K562 (cell line): ENCODE measurements around the gene HACE1. TPM values are rescaled to one million over a fixed set of nuclear protein-coding genes. Genes with fewer than 3 reads are reported as not detected.

ENCODE experiments used
- ATAC-seq: fragments of 200-7000 bp; cut with Tn5 transposase; 3 replicates; pipeline ENCODE4 v1.9.1; 2020; ENCODE audit warnings: moderate library complexity
- BruUV-seq: library from RNA; stranded (reverse); fragments of 400-500 nt; replicated peaks from 2 replicates; lab custom pipeline; 2021; lab: Mats Ljungman, UMichigan
- CTCF ChIA-PET: fragments of 300-600 bp; formaldehyde crosslinking; extraction: SDS; loops from one replicate; lab custom pipeline; 2021; ENCODE audit warnings: low intra/inter-chr PET ratio; lab: Yijun Ruan, JAX
- POLR2A ChIA-PET: fragments of 300-600, 350-650 bp; sonication (Branson Sonifier 250); formaldehyde crosslinking; extraction: SDS; loops from one replicate; lab custom pipeline; 2021; ENCODE audit warnings: antibody characterized with exemption, inconsistent platforms; lab: Yijun Ruan, JAX
- DNase-seq, 4 experiments: peaks; one replicate each; pipeline versions ENCODE4 v3.0.0 to v3.0.0-alpha.2; 2011 to 2018; ENCODE audit warnings: low spot score in 3 of 4, mixed read lengths in 3 of 4; ENCODE audit errors: extremely low read depth in 1 of 4
- FAIRE-seq: peaks from 2 replicates; lab custom pipeline; 2011; peaks lifted over from hg19 to GRCh38; lab: Jason Lieb, UNC
- H2AFZ ChIP-seq: 2 replicates; pipeline ENCODE4 v1.6.0; 2011; ENCODE audit warnings: low read depth, low read length, control low read depth, inconsistent platforms
- H3K27ac ChIP-seq: fragments of 200-600 bp; 3 replicates; pipeline ENCODE4 v1.8.0; 2011; ENCODE audit warnings: low read depth, mild to moderate bottlenecking, control low read depth, inconsistent platforms, low read length, moderate library complexity, mixed read lengths; ENCODE audit errors: extremely low read depth
- H3K27me3 ChIP-seq, 2 experiments: fragments of 300-600 bp in 1 of 2; 2 replicates in 1 of 2; 3 replicates in 1 of 2; pipeline versions ENCODE4 v1.6.0 to v1.8.0; 2011; ENCODE audit warnings: inconsistent platforms in 2 of 2, low read length in 2 of 2, mild to moderate bottlenecking in 1 of 2, mixed read lengths in 1 of 2, moderate library complexity in 1 of 2; ENCODE audit not compliant: control insufficient read depth in 2 of 2, insufficient read depth in 2 of 2
- H3K36me3 ChIP-seq: fragments of 300-600 bp; 3 replicates; pipeline ENCODE4 v1.8.0; 2011; ENCODE audit warnings: mild to moderate bottlenecking, low read length, inconsistent platforms; ENCODE audit not compliant: control insufficient read depth, insufficient read depth
- H3K4me1 ChIP-seq, 2 experiments: fragments of 200-600 bp in 1 of 2; replicated peaks in 1 of 2; 2 replicates in 1 of 2; 3 replicates in 1 of 2; pipeline versions ENCODE4 v1.5.1 to v1.8.0; 2011; ENCODE audit warnings: inconsistent platforms in 2 of 2, low read length in 2 of 2, mild to moderate bottlenecking in 1 of 2, mixed read lengths in 1 of 2, moderate library complexity in 1 of 2; ENCODE audit not compliant: control insufficient read depth in 2 of 2, insufficient read depth in 2 of 2
- H3K4me2 ChIP-seq: 2 replicates; pipeline ENCODE4 v1.6.1; 2011; ENCODE audit warnings: low read length, control low read depth, inconsistent platforms, mixed read lengths; ENCODE audit not compliant: insufficient read depth
- H3K4me3 ChIP-seq: fragments of 200-600 bp; sonication (generic), shearing (Covaris generic); 2 replicates; pipeline ENCODE4 v1.5.1; 2016; ENCODE audit warnings: control low read depth, inconsistent platforms
- H3K79me2 ChIP-seq: fragments of 200-600 bp; 3 replicates; pipeline ENCODE4 v1.8.0; 2011; ENCODE audit warnings: low read length, inconsistent platforms; ENCODE audit not compliant: control insufficient read depth, insufficient read depth
- H3K9ac ChIP-seq, 2 experiments: 2 replicates each; pipeline versions ENCODE4 v1.6.0 to v1.6.1; 2011; ENCODE audit warnings: low read depth in 2 of 2, low read length in 2 of 2, control low read depth in 1 of 2, inconsistent platforms in 1 of 2, mild to moderate bottlenecking in 1 of 2, mixed read lengths in 1 of 2; ENCODE audit not compliant: insufficient read depth in 1 of 2
- H3K9me1 ChIP-seq: one replicate; pipeline ENCODE4 v1.6.0; 2011; ENCODE audit warnings: inconsistent platforms, mild to moderate bottlenecking, low read length, moderate library complexity; ENCODE audit not compliant: control insufficient read depth, insufficient read depth
- H3K9me3 ChIP-seq: replicated peaks from 2 replicates; pipeline ENCODE4 v1.5.1; 2011; ENCODE audit warnings: low read depth, low read length, inconsistent platforms; ENCODE audit not compliant: control insufficient read depth, insufficient read depth
- H4K20me1 ChIP-seq: replicated peaks from 2 replicates; pipeline ENCODE4 v1.6.1; 2011; ENCODE audit warnings: low read length, inconsistent platforms, mixed read lengths; ENCODE audit not compliant: control insufficient read depth, insufficient read depth
- BACH1 ChIP-seq: fragments of 200-800 bp; sonication (Bioruptor generic); IDR thresholded peaks from 2 replicates; pipeline ENCODE4 v1.6.1; 2016; ENCODE audit warnings: missing genetic modification characterization, missing compliant biosample characterization
- CBFA2T3 ChIP-seq: fragments of 450-650 bp; IDR thresholded peaks from 2 replicates; pipeline ENCODE4 v1.6.1; 2017
- ESRRA ChIP-seq: fragments of 450-650 bp; IDR thresholded peaks from 2 replicates; pipeline ENCODE4 v1.6.1; 2014; ENCODE audit warnings: low read depth, mild to moderate bottlenecking, moderate library complexity, borderline replicate concordance
- FOSL1 ChIP-seq: fragments of 200-800 bp; sonication (Bioruptor generic); conservative IDR thresholded peaks from 2 replicates; pipeline ENCODE4 v1.6.1; 2016; ENCODE audit warnings: missing genetic modification characterization, missing compliant biosample characterization
- FOXA3 ChIP-seq, 2 experiments: fragments of 450-650 bp in 1 of 2; sonication (generic) in 1 of 2; formaldehyde crosslinking; IDR thresholded peaks in 1 of 2; conservative IDR thresholded peaks in 1 of 2; 2 replicates each; pipeline versions ENCODE4 v1.4.0 to v1.8.0; 2020 to 2022; ENCODE audit warnings: mild to moderate bottlenecking in 2 of 2, missing genetic modification reagents in 1 of 2
- L3MBTL2 ChIP-seq: fragments of 450-650 bp; IDR thresholded peaks from 2 replicates; pipeline ENCODE4 v1.6.1; 2016; ENCODE audit warnings: mild to moderate bottlenecking, moderate library complexity
- LEF1 ChIP-seq: fragments of 450-650 bp; IDR thresholded peaks from 2 replicates; pipeline ENCODE4 v1.6.1; 2016; ENCODE audit warnings: mild to moderate bottlenecking
- MBD2 ChIP-seq: sonication (generic); IDR thresholded peaks from 2 replicates; pipeline ENCODE4 v1.6.1; 2016; ENCODE audit warnings: low read depth, borderline replicate concordance
- NCOA6 ChIP-seq: fragments of 450-650 bp; IDR thresholded peaks from 2 replicates; pipeline ENCODE4 v1.6.1; 2017; ENCODE audit warnings: mild to moderate bottlenecking
- POLR2H ChIP-seq: IDR thresholded peaks from 2 replicates; pipeline ENCODE4 v1.6.1; 2016; ENCODE audit warnings: missing genetic modification characterization, low read depth, mild to moderate bottlenecking, control low read depth, missing compliant biosample characterization, moderate library complexity
- POLR3A ChIP-seq: IDR thresholded peaks from 2 replicates; pipeline ENCODE4 v1.6.1; 2011; ENCODE audit warnings: borderline replicate concordance, mild to moderate bottlenecking, moderate library complexity; ENCODE audit not compliant: insufficient read length, insufficient read depth; ENCODE audit errors: extremely low read depth
- SMAD3 ChIP-seq: fragments of 450-650 bp; formaldehyde crosslinking; conservative IDR thresholded peaks from 2 replicates; pipeline ENCODE4 v1.4.0; 2020; ENCODE audit warnings: mild to moderate bottlenecking
- TAF1 ChIP-seq: IDR thresholded peaks from 2 replicates; pipeline ENCODE4 v1.6.1; 2011; ENCODE audit warnings: mild to moderate bottlenecking, low read length, moderate library complexity; ENCODE audit not compliant: insufficient read depth, control insufficient read depth, severe bottlenecking; ENCODE audit errors: extremely low read depth
- U2AF2 ChIP-seq: fragments of 200-400 bp; formaldehyde crosslinking; optimal IDR thresholded peaks from 2 replicates; pipeline ENCODE3; 2017; ENCODE audit warnings: low read depth, mild to moderate bottlenecking, low read length
- XRCC5 ChIP-seq: fragments of 200-400 bp; formaldehyde crosslinking; IDR thresholded peaks from 2 replicates; pipeline ENCODE4 v1.6.1; 2017; ENCODE audit warnings: low read depth, mild to moderate bottlenecking, low read length
- ZNF165 ChIP-seq: fragments of 250-450 bp; sonication (Bioruptor Pico); IDR thresholded peaks from 2 replicates; pipeline ENCODE4 v1.4.0; 2020; ENCODE audit warnings: borderline replicate concordance
- ZNF239 ChIP-seq: fragments of 250-450 bp; sonication (Bioruptor Pico); IDR thresholded peaks from 2 replicates; pipeline ENCODE4 v1.4.0; 2020; ENCODE audit warnings: mild to moderate bottlenecking
- ZNF408 ChIP-seq: fragments of 250-450 bp; sonication (Bioruptor Pico); IDR thresholded peaks from 2 replicates; pipeline ENCODE4 v1.4.0; 2020; ENCODE audit warnings: low read depth, mild to moderate bottlenecking, moderate library complexity
- ZNF436 ChIP-seq: fragments of 250-450, 450-650 bp; sonication (Bioruptor Pico); formaldehyde crosslinking; IDR thresholded peaks from 2 replicates; pipeline ENCODE4 v1.7.0; 2020; ENCODE audit warnings: mild to moderate bottlenecking
- ZZZ3 ChIP-seq: fragments of 450-650 bp; IDR thresholded peaks from 2 replicates; pipeline ENCODE4 v1.6.1; 2016; ENCODE audit warnings: antibody characterized with exemption, mild to moderate bottlenecking, moderate library complexity
- WGBS: fragments of 100-300 bp; shearing (Covaris generic); methylation state at CpG from one replicate; pipeline ENCODE4 v1.1.6; 2016; ENCODE audit warnings: low coverage, mixed read lengths; ENCODE audit not compliant: insufficient coverage; ENCODE audit errors: missing lambda C conversion rate; 5-methylcytosine and 5-hydroxymethylcytosine counted together
- in situ Hi-C: fragments of 300-500 bp; cut with MboI; formaldehyde crosslinking; loops from 4 replicates; pipeline ENCODE4 v1.15.0; 2018; ENCODE audit warnings: inconsistent platforms, mixed read lengths
- intact Hi-C: fragments of 100-400 bp; cut with micrococcal nuclease; formaldehyde crosslinking; loops from 2 replicates; pipeline ENCODE4 v1.14.2; 2022
- polyA plus RNA-seq, 8 experiments: library from polyadenylated mRNA; depleted of rRNA in 4 of 8; stranded (reverse) in 5 of 8; unstranded in 3 of 8; fragments of >200 nt; fragmentation: Nextera tagmentation in 2 of 8; fragmentation: Illumina TruSeq in 1 of 8; extraction: Ambion mirVana in 2 of 8; extraction: Trizol in 1 of 8; gene quantifications; 2 replicates each; pipeline versions ENCODE4 v1.2.1 to v1.2.3, GENCODE V29; 2011 to 2014; ENCODE audit warnings: inconsistent platforms in 1 of 8, missing spikeins in 1 of 8
- total RNA-seq, 7 experiments: library from RNA; depleted of rRNA in 6 of 7; stranded (reverse); fragments of >200 nt in 6 of 7; fragmentation: Illumina TruSeq in 2 of 7; extraction: Trizol in 2 of 7; gene quantifications; 2 replicates each; pipeline versions ENCODE4 v1.2.1 to v1.2.3, GENCODE V29; 2011 to 2021; ENCODE audit warnings: low replicate concordance in 1 of 7
- TF ChIP-seq, protein P1 (sequence below): fragments of 450-650 bp; formaldehyde crosslinking; IDR thresholded peaks from 2 replicates; pipeline ENCODE4 v1.4.0; 2020; ENCODE audit warnings: mild to moderate bottlenecking, moderate library complexity

HACE1 gene
- total and polyA plus RNA-seq, 9 of the 15 experiments (the other 6 are each of a cell fraction or from before 2014, with no cell fraction given), result 3.6 to 19.9 (median 9.1) TPM

DNA sequence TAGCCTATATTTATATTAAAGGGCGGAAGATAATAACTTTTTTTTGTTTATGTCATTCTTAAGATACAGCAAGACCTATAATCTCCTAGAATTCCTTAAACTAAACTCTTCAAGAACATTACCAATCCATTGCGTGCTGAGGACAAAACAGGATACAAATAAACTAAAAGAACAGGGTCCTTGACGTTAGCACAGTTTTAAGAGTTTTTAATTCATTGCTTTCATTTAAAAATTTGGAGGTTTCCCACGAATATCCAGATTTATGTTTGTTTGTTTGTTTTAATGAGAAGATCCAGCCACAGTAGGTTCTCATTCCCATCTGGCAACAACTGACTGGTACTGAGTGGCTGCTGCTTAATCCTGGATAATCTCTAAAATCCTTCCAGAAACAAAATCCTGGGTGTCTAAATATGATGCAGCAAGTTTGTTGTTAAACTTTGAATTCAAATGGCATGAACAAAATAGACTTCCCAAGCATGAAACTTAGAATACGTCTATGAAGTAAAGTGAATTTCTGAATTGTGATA is 153.7 kb downstream of the HACE1 start (continued):
- no peak for TF ChIP-seq TAF1
- TF ChIP-seq ZNF408 (CRISPR knock-in tag), result no peak
- TF ChIP-seq ESRRA, result no peak
- no peak for TF ChIP-seq POLR2H (tag)
- TF ChIP-seq ZZZ3, result no peak
- TF ChIP-seq ZNF436 (CRISPR knock-in tag), result no peak
- TF ChIP-seq XRCC5, result no peak
- TF ChIP-seq MBD2, result no peak
- TF ChIP-seq CBFA2T3, result no peak
- no peak for TF ChIP-seq FOXA3 (CRISPR knock-in tag; conservative IDR thresholded peaks at IDR 0.05 in 1 of 2, IDR thresholded peaks at IDR 0.05 in 1 of 2)

DNA sequence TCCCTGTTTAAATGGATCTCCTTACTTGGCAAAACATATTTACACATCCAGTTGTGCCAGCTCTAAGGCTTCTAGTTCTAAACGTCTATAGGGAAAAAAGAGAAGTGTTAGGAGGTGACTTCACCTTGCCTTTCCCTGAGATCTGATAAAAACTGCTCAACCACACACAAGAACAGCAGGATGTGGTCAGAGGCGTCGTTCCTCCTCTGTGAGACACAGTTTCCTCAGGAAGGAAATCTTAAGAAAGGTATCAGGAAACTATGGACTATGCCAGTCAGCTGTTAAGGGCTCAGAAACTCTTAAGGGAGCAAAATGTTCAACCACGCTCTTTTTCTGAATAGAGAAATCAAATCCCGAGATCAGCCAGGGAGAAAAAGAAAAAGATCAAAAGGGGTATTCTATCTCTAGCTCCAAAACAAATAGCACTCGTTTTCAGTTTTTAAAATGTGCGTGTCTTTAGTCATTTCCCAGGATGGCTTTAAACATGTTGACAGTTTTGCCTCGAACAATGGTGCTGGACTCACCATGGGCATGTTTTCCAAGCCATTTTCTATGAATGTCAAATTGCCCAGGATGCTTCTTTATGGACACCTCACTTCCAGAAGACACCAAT is 154.5 kb downstream of the HACE1 start:
- H3K9me3 ChIP-seq, result no peaks in the 10 kb centered on the region
- no peaks in the 10 kb centered on the region for H3K27me3 ChIP-seq
- ChIA-PET POLR2A (interaction anchor here (0.7 to 1.3 kb wide), 2 partner anchors 11 to 595 kb away, joined by 3 read pairs; no protein-coding TSS in a partner anchor), CTCF (no interaction called here)
- H3K27ac ChIP-seq, result peak overlapping the region; percentile 15; the same call in 2 of the 3 replicates
- FAIRE-seq (peak; percentile 74), DNase-seq (peak in 2 of 4 experiments; percentile 50 to 65), ATAC-seq (peak; percentile 91)
- intact Hi-C loops (no loop called here), in situ Hi-C loops (no loop called here)
- no peak overlapping the region for H3K9ac ChIP-seq
- H4K20me1 ChIP-seq, result no peaks in the 10 kb centered on the region
- WGBS, result 1% methylated on average over 8 of the region's 8 CpGs
- H3K9me1 ChIP-seq, result no peaks in the 10 kb centered on the region
- peaks cover 0 to 8% of the 10 kb centered on the region in 2 experiments; a peak in 2 of 5 replicates for H3K4me1 ChIP-seq
- BruUV-seq, result no TSS peak
- H3K79me2 ChIP-seq, result no peaks in the 10 kb centered on the region
- H3K36me3 ChIP-seq, result no peaks in the 10 kb centered on the region
- peak overlapping the region; percentile 34; the same call in 1 of the 2 replicates for H3K4me2 ChIP-seq
- H2AFZ ChIP-seq, result peak overlapping the region; percentile 67
- no peak overlapping the region for H3K4me3 ChIP-seq
- TF ChIP-seq FOSL1 (tag) (peak; percentile 65), ZNF239 (CRISPR knock-in tag) (0 out of 2 replicates have a peak, but pooled peaks have one; percentile 11), ZNF165 (CRISPR knock-in tag) (no peak), BACH1 (peak; percentile 63; the same call in 1 of the 2 replicates), ZNF436 (CRISPR knock-in tag) (no peak), NCOA6 (no peak), LEF1 (peak; percentile 42; the same call in 1 of the 2 replicates), POLR3A (no peak), ESRRA (peak; percentile 78; the same call in 1 of the 2 replicates), U2AF2 (no peak), L3MBTL2 (0 out of 2 replicates have a peak, but pooled peaks have one; percentile 19), SMAD3 (CRISPR knock-in tag) (peak; percentile 15; the same call in 1 of the 2 replicates)
- TF ChIP-seq, protein P1, sequence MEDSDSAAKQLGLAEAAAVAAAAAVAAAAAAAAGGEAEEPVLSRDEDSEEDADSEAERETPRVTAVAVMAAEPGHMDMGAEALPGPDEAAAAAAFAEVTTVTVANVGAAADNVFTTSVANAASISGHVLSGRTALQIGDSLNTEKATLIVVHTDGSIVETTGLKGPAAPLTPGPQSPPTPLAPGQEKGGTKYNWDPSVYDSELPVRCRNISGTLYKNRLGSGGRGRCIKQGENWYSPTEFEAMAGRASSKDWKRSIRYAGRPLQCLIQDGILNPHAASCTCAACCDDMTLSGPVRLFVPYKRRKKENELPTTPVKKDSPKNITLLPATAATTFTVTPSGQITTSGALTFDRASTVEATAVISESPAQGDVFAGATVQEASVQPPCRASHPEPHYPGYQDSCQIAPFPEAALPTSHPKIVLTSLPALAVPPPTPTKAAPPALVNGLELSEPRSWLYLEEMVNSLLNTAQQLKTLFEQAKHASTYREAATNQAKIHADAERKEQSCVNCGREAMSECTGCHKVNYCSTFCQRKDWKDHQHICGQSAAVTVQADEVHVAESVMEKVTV (CRISPR knock-in tag), result no peak
